K562 (cell line): ENCODE data around the gene WNT3. TPM values are rescaled to one million over a fixed set of nuclear protein-coding genes. Genes with fewer than 3 reads are reported as not detected.
"Not testable (repeated sequence)": the region's sequence is repeated elsewhere in the genome, so short reads cannot be mapped to it uniquely, and the experiment has no call there.

Experiments used
- ATAC-seq: fragments of 200-7000 bp; cut with Tn5 transposase; 3 replicates; pipeline ENCODE4 v1.9.1; 2020; ENCODE audit warnings: moderate library complexity
- BruUV-seq: library from RNA; stranded (reverse); fragments of 400-500 nt; replicated peaks from 2 replicates; lab custom pipeline; 2021; lab: Mats Ljungman, UMichigan
- CTCF ChIA-PET: fragments of 300-600 bp; formaldehyde crosslinking; extraction: SDS; loops from one replicate; lab custom pipeline; 2021; ENCODE audit warnings: low intra/inter-chr PET ratio; lab: Yijun Ruan, JAX
- POLR2A ChIA-PET: fragments of 300-600, 350-650 bp; sonication (Branson Sonifier 250); formaldehyde crosslinking; extraction: SDS; loops from one replicate; lab custom pipeline; 2021; ENCODE audit warnings: antibody characterized with exemption, inconsistent platforms; lab: Yijun Ruan, JAX
- DNase-seq, 4 experiments: peaks; one replicate each; pipeline versions ENCODE4 v3.0.0 to v3.0.0-alpha.2; 2011 to 2018; ENCODE audit warnings: low spot score in 3 of 4, mixed read lengths in 3 of 4; ENCODE audit errors: extremely low read depth in 1 of 4
- FAIRE-seq: peaks from 2 replicates; lab custom pipeline; 2011; peaks lifted over from hg19 to GRCh38; lab: Jason Lieb, UNC
- H2AFZ ChIP-seq: 2 replicates; pipeline ENCODE4 v1.6.0; 2011; ENCODE audit warnings: low read depth, low read length, control low read depth, inconsistent platforms
- H3K27ac ChIP-seq: fragments of 200-600 bp; 3 replicates; pipeline ENCODE4 v1.8.0; 2011; ENCODE audit warnings: low read depth, mild to moderate bottlenecking, control low read depth, inconsistent platforms, low read length, moderate library complexity, mixed read lengths; ENCODE audit errors: extremely low read depth
- H3K27me3 ChIP-seq, 2 experiments: fragments of 300-600 bp in 1 of 2; 2 replicates in 1 of 2; 3 replicates in 1 of 2; pipeline versions ENCODE4 v1.6.0 to v1.8.0; 2011; ENCODE audit warnings: inconsistent platforms in 2 of 2, low read length in 2 of 2, mild to moderate bottlenecking in 1 of 2, mixed read lengths in 1 of 2, moderate library complexity in 1 of 2; ENCODE audit not compliant: control insufficient read depth in 2 of 2, insufficient read depth in 2 of 2
- H3K36me3 ChIP-seq: fragments of 300-600 bp; 3 replicates; pipeline ENCODE4 v1.8.0; 2011; ENCODE audit warnings: mild to moderate bottlenecking, low read length, inconsistent platforms; ENCODE audit not compliant: control insufficient read depth, insufficient read depth
- H3K4me1 ChIP-seq, 2 experiments: fragments of 200-600 bp in 1 of 2; replicated peaks in 1 of 2; 2 replicates in 1 of 2; 3 replicates in 1 of 2; pipeline versions ENCODE4 v1.5.1 to v1.8.0; 2011; ENCODE audit warnings: inconsistent platforms in 2 of 2, low read length in 2 of 2, mild to moderate bottlenecking in 1 of 2, mixed read lengths in 1 of 2, moderate library complexity in 1 of 2; ENCODE audit not compliant: control insufficient read depth in 2 of 2, insufficient read depth in 2 of 2
- H3K4me2 ChIP-seq: 2 replicates; pipeline ENCODE4 v1.6.1; 2011; ENCODE audit warnings: low read length, control low read depth, inconsistent platforms, mixed read lengths; ENCODE audit not compliant: insufficient read depth
- H3K4me3 ChIP-seq: fragments of 200-600 bp; sonication (generic), shearing (Covaris generic); 2 replicates; pipeline ENCODE4 v1.5.1; 2016; ENCODE audit warnings: control low read depth, inconsistent platforms
- H3K79me2 ChIP-seq: fragments of 200-600 bp; 3 replicates; pipeline ENCODE4 v1.8.0; 2011; ENCODE audit warnings: low read length, inconsistent platforms; ENCODE audit not compliant: control insufficient read depth, insufficient read depth
- H3K9ac ChIP-seq, 2 experiments: 2 replicates each; pipeline versions ENCODE4 v1.6.0 to v1.6.1; 2011; ENCODE audit warnings: low read depth in 2 of 2, low read length in 2 of 2, control low read depth in 1 of 2, inconsistent platforms in 1 of 2, mild to moderate bottlenecking in 1 of 2, mixed read lengths in 1 of 2; ENCODE audit not compliant: insufficient read depth in 1 of 2
- H3K9me1 ChIP-seq: one replicate; pipeline ENCODE4 v1.6.0; 2011; ENCODE audit warnings: inconsistent platforms, mild to moderate bottlenecking, low read length, moderate library complexity; ENCODE audit not compliant: control insufficient read depth, insufficient read depth
- H3K9me3 ChIP-seq: replicated peaks from 2 replicates; pipeline ENCODE4 v1.5.1; 2011; ENCODE audit warnings: low read depth, low read length, inconsistent platforms; ENCODE audit not compliant: control insufficient read depth, insufficient read depth
- H4K20me1 ChIP-seq: replicated peaks from 2 replicates; pipeline ENCODE4 v1.6.1; 2011; ENCODE audit warnings: low read length, inconsistent platforms, mixed read lengths; ENCODE audit not compliant: control insufficient read depth, insufficient read depth
- ATF3 ChIP-seq, 2 experiments: fragments of 450-650 bp in 1 of 2; sonication (generic) in 1 of 2; formaldehyde crosslinking in 1 of 2; IDR thresholded peaks in 1 of 2; conservative IDR thresholded peaks in 1 of 2; 2 replicates each; pipeline versions ENCODE4 v1.6.1 to v1.8.1; 2016 to 2023; ENCODE audit warnings: mild to moderate bottlenecking in 2 of 2, moderate library complexity in 2 of 2, inconsistent platforms in 1 of 2, missing genetic modification reagents in 1 of 2
- ATF7 ChIP-seq: fragments of 450-650 bp; IDR thresholded peaks from 2 replicates; pipeline ENCODE4 v1.7.1; 2014; ENCODE audit warnings: mild to moderate bottlenecking, moderate library complexity
- CEBPB ChIP-seq: fragments of 450-650 bp; IDR thresholded peaks from 2 replicates; pipeline ENCODE4 v1.6.1; 2016; ENCODE audit warnings: missing genetic modification characterization, missing compliant biosample characterization
- HDAC1 ChIP-seq, 2 experiments: fragments of 450-650 bp; IDR thresholded peaks; 2 replicates each; pipeline ENCODE4 v1.6.1; 2016 to 2017; ENCODE audit warnings: inconsistent platforms in 1 of 2, mild to moderate bottlenecking in 1 of 2, moderate library complexity in 1 of 2
- JUN ChIP-seq, 2 experiments: sonication (generic) in 1 of 2; formaldehyde crosslinking in 1 of 2; IDR thresholded peaks; 2 replicates each; pipeline versions ENCODE4 v1.6.1 to v1.8.0; 2012 to 2022; ENCODE audit warnings: borderline replicate concordance in 2 of 2, mild to moderate bottlenecking in 2 of 2, improper control_type of control experiment in 1 of 2, low read depth in 1 of 2, low read length in 1 of 2, missing genetic modification reagents in 1 of 2
- JUND ChIP-seq, 2 experiments: IDR thresholded peaks; 2 replicates in 1 of 2; 3 replicates in 1 of 2; pipeline ENCODE4 v1.6.1; 2011; ENCODE audit warnings: borderline replicate concordance in 2 of 2, low read depth in 2 of 2, low read length in 2 of 2, improper control_type of control experiment in 1 of 2, missing biosample characterization in 1 of 2, missing genetic modification characterization in 1 of 2, missing genetic modification reagents in 1 of 2
- NCOA1 ChIP-seq: fragments of 450-650 bp; IDR thresholded peaks from 2 replicates; pipeline ENCODE4 v1.6.1; 2016; ENCODE audit warnings: low read depth
- RBM14 ChIP-seq: fragments of 200-400 bp; formaldehyde crosslinking; IDR thresholded peaks from 2 replicates; pipeline ENCODE4 v1.6.1; 2018; ENCODE audit warnings: low read depth, mild to moderate bottlenecking, low read length, moderate library complexity, borderline replicate concordance; ENCODE audit not compliant: insufficient read depth
- ZNF121 ChIP-seq: sonication (generic); formaldehyde crosslinking; conservative IDR thresholded peaks from 2 replicates; pipeline ENCODE4 v1.8.0; 2022; ENCODE audit warnings: missing genetic modification reagents
- ZNF263 ChIP-seq: sonication (generic); formaldehyde crosslinking; IDR thresholded peaks from 2 replicates; pipeline ENCODE4 v1.8.0; 2022; ENCODE audit warnings: mild to moderate bottlenecking, missing genetic modification reagents, borderline replicate concordance
- WGBS: fragments of 100-300 bp; shearing (Covaris generic); methylation state at CpG from one replicate; pipeline ENCODE4 v1.1.6; 2016; ENCODE audit warnings: low coverage, mixed read lengths; ENCODE audit not compliant: insufficient coverage; ENCODE audit errors: missing lambda C conversion rate; 5-methylcytosine and 5-hydroxymethylcytosine counted together
- in situ Hi-C: fragments of 300-500 bp; cut with MboI; formaldehyde crosslinking; loops from 4 replicates; pipeline ENCODE4 v1.15.0; 2018; ENCODE audit warnings: inconsistent platforms, mixed read lengths
- intact Hi-C: fragments of 100-400 bp; cut with micrococcal nuclease; formaldehyde crosslinking; loops from 2 replicates; pipeline ENCODE4 v1.14.2; 2022
- polyA plus RNA-seq, 8 experiments: library from polyadenylated mRNA; depleted of rRNA in 4 of 8; stranded (reverse) in 5 of 8; unstranded in 3 of 8; fragments of >200 nt; fragmentation: Nextera tagmentation in 2 of 8; fragmentation: Illumina TruSeq in 1 of 8; extraction: Ambion mirVana in 2 of 8; extraction: Trizol in 1 of 8; gene quantifications; 2 replicates each; pipeline versions ENCODE4 v1.2.1 to v1.2.3, GENCODE V29; 2011 to 2014; ENCODE audit warnings: inconsistent platforms in 1 of 8, missing spikeins in 1 of 8
- total RNA-seq, 7 experiments: library from RNA; depleted of rRNA in 6 of 7; stranded (reverse); fragments of >200 nt in 6 of 7; fragmentation: Illumina TruSeq in 2 of 7; extraction: Trizol in 2 of 7; gene quantifications; 2 replicates each; pipeline versions ENCODE4 v1.2.1 to v1.2.3, GENCODE V29; 2011 to 2021; ENCODE audit warnings: low replicate concordance in 1 of 7

The WNT3 gene
- total and polyA plus RNA-seq, 9 of the 15 experiments (the other 6 are each of a cell fraction or from before 2014, with no cell fraction given), result 1.5 to 6.1 (median 3.3) TPM

- H3K9me3 ChIP-seq, BruUV-seq, H3K9ac ChIP-seq, H3K9me1 ChIP-seq, H3K4me2 ChIP-seq, H4K20me1 ChIP-seq, CTCF ChIA-PET, H3K27me3 ChIP-seq, DNase-seq, H3K36me3 ChIP-seq, H3K4me3 ChIP-seq, ATAC-seq, H3K79me2 ChIP-seq, H2AFZ ChIP-seq, H3K27ac ChIP-seq, in situ Hi-C loops, POLR2A ChIA-PET, intact Hi-C loops, FAIRE-seq: not testable (repeated sequence)
- peaks cover 26 to 31% of the 10 kb centered on the region in 2 experiments for H3K4me1 ChIP-seq
- TF ChIP-seq ZNF121 (CRISPR knock-in tag), result peak; percentile 57; the same call in 1 of the 2 replicates
- 89% methylated on average over 6 of the region's 6 CpGs for WGBS
Observed at GRCh38 chr17:46793023-46793422, 25.5 kb downstream of the WNT3 start.

- in situ Hi-C loops, result no loop called here
- Histone ChIP-seq H4K20me1 (no peaks in the 10 kb centered on the region), H3K9me3 (no peaks in the 10 kb centered on the region), H3K4me3 (no peak overlapping the region), H3K79me2 (no peaks in the 10 kb centered on the region), H3K36me3 (no peaks in the 10 kb centered on the region), H2AFZ (no peak overlapping the region), H3K27ac (no peak overlapping the region), H3K27me3 (no peaks in the 10 kb centered on the region), H3K4me2 (no peak overlapping the region), H3K9ac (no peak overlapping the region), H3K4me1 (peaks cover 26 to 31% of the 10 kb centered on the region in 2 experiments), H3K9me1 (no peaks in the 10 kb centered on the region)
- 35% methylated on average over 4 of the region's 4 CpGs for WGBS
- FAIRE-seq, result no peak
- ChIA-PET CTCF (no interaction called here), POLR2A (interaction anchor here (0.6 kb wide), 1 partner anchor 843 kb away, joined by 3 read pairs; no protein-coding TSS in a partner anchor)
- intact Hi-C loops, result no loop called here
- BruUV-seq, result no TSS peak
- TF ChIP-seq ATF7 (peak; percentile 87), ZNF263 (CRISPR knock-in tag) (no peak), JUN (IDR thresholded peaks at IDR 0.05; ENCODE audit: borderline replicate concordance, low read depth, low read length) (0 out of 2 replicates have a peak, but pooled peaks have one; percentile 19), JUN (CRISPR knock-in tag; IDR thresholded peaks at IDR 0.05; ENCODE audit: borderline replicate concordance) (no peak), JUND (IDR thresholded peaks at IDR 0.05; ENCODE audit: borderline replicate concordance, low read depth, low read length) (peak; percentile 70), JUND (tag; IDR thresholded peaks at IDR 0.05; ENCODE audit: borderline replicate concordance, low read depth, low read length) (peak; percentile 41; the same call in 1 of the 3 replicates), ZNF121 (CRISPR knock-in tag) (0 out of 2 replicates have a peak, but pooled peaks have one; percentile 4), NCOA1 (no peak), ATF3 (IDR thresholded peaks at IDR 0.05) (peak; percentile 88), ATF3 (CRISPR knock-in tag; conservative IDR thresholded peaks at IDR 0.05) (no peak), CEBPB (tag) (no peak), RBM14 (no peak), HDAC1 (IDR thresholded peaks at IDR 0.05) (no peak)
- no peak for DNase-seq
- no peak for ATAC-seq
Observed at GRCh38 chr17:46792071-46792470, 26.4 kb downstream of the WNT3 start.
